Neural cell (in vitro differentiated cells): Measurements from ENCODE around the gene PRKCD.

ENCODE experiments used
- CTCF ChIP-seq: fragments of 450-650 bp; IDR thresholded peaks from 2 replicates; pipeline ENCODE4 v1.5.1; 2014; ENCODE audit warnings: antibody characterized with exemption, mild to moderate bottlenecking, moderate library complexity; ENCODE audit not compliant: poor library complexity, severe bottlenecking
- EZH2 ChIP-seq: fragments of 200-600, 300-800 bp; shearing (Covaris generic), sonication (generic); IDR thresholded peaks from 2 replicates; pipeline ENCODE4 v1.6.1; 2014; ENCODE audit warnings: antibody characterized with exemption, low read length, borderline replicate concordance, mild to moderate bottlenecking; ENCODE audit not compliant: insufficient read depth, poor library complexity, severe bottlenecking
- MXI1 ChIP-seq: fragments of 450-650 bp; conservative IDR thresholded peaks from 2 replicates; pipeline ENCODE4 v1.6.1; 2014; ENCODE audit warnings: antibody characterized with exemption, mild to moderate bottlenecking; ENCODE audit not compliant: poor library complexity, severe bottlenecking
- POLR2AphosphoS5 ChIP-seq: IDR thresholded peaks from 2 replicates; pipeline ENCODE4 v1.6.1; 2012
- RAD21 ChIP-seq: fragments of 450-650 bp; conservative IDR thresholded peaks from 2 replicates; pipeline ENCODE4 v1.6.1; 2014; ENCODE audit warnings: antibody characterized with exemption, mild to moderate bottlenecking, moderate library complexity
- REST ChIP-seq: IDR thresholded peaks from 2 replicates; pipeline ENCODE4 v1.6.1; 2012; ENCODE audit warnings: borderline replicate concordance
- SMC3 ChIP-seq: fragments of 450-650 bp; conservative IDR thresholded peaks from 2 replicates; pipeline ENCODE4 v1.6.1; 2014; ENCODE audit warnings: antibody characterized with exemption, mild to moderate bottlenecking, moderate library complexity; ENCODE audit not compliant: poor library complexity
- TAF1 ChIP-seq: IDR thresholded peaks from 2 replicates; pipeline ENCODE4 v1.6.1; 2012; ENCODE audit warnings: low read depth

- TF ChIP-seq EZH2 (no peak), CTCF (no peak), POLR2AphosphoS5 (no peak), RAD21 (no peak), TAF1 (no peak), SMC3 (no peak), REST (no peak), MXI1 (no peak)
Measured at GRCh38 chr3:53198996-53199395, 38.0 kb downstream of the PRKCD start.
